Testis (tissue), 3 donors: Measurements from ENCODE around the gene SIL1. TPM values are rescaled to one million over a fixed set of nuclear protein-coding genes. Genes with fewer than 3 reads are reported as not detected.
A peak's percentile ranks its signal among the peaks of the same experiment; 100 is the strongest.

Experiments used
- DNase-seq: peaks from one replicate; pipeline ENCODE4 v3.0.0-alpha.2; 2019
- H3K27ac ChIP-seq, 2 donors: fragments of 200-600 bp; sonication (generic); one replicate each; pipeline ENCODE4 v1.5.1; 2019
- H3K27me3 ChIP-seq: fragments of 200-600 bp; sonication (generic); one replicate; pipeline ENCODE4 v1.5.1; 2019
- H3K36me3 ChIP-seq: fragments of 200-600 bp; sonication (generic); one replicate; pipeline ENCODE4 v1.5.1; 2017; ENCODE audit warnings: low read depth; ENCODE audit errors: missing control alignments
- H3K4me1 ChIP-seq: fragments of 200-600 bp; sonication (generic); one replicate; pipeline ENCODE4 v1.5.1; 2019
- H3K4me3 ChIP-seq, 2 donors: fragments of 200-600 bp; sonication (generic); one replicate each; pipeline ENCODE4 v1.5.1; 2017 to 2019
- H3K9me3 ChIP-seq: fragments of 200-600 bp; sonication (generic); one replicate; pipeline ENCODE4 v1.5.1; 2017
- POLR2A ChIP-seq: fragments of 450-650 bp; IDR thresholded peaks from one replicate; pipeline ENCODE4 v1.6.1; 2017; ENCODE audit warnings: antibody characterized with exemption, mild to moderate bottlenecking, moderate library complexity
- WGBS, 2 donors: methylation state at CpG; one replicate each; pipeline ENCODE4 v1.1.5; 2018; 5-methylcytosine and 5-hydroxymethylcytosine counted together
- intact Hi-C: fragments of 100-400 bp; cut with DNase I; formaldehyde crosslinking; loops from one replicate; pipeline ENCODE4 v1.15.1; 2023; ENCODE audit warnings: low total_unique reads
- polyA plus RNA-seq: library from polyadenylated mRNA; stranded (reverse); fragments of 350-450 nt; fragmentation: Illumina TruSeq; extraction: RNeasy Lipid Tissue Mini Kit (QIAGEN cat#74804); gene quantifications from one replicate; pipeline ENCODE4 v1.2.3, GENCODE V29; 2014; ENCODE audit warnings: low read depth, low replicate concordance; ENCODE audit not compliant: insufficient read depth
- total RNA-seq, 2 donors: library from RNA; depleted of rRNA; stranded (reverse); fragments of >200 nt; gene quantifications; one replicate each; pipeline ENCODE4 v1.2.3, GENCODE V29; 2016
- TF ChIP-seq, protein P1 (sequence below), 3 experiments: fragments of 450-650 bp in 2 of 3; fragments of 200-600 bp in 1 of 3; sonication (generic) in 1 of 3; IDR thresholded peaks; one replicate each; pipeline ENCODE4 v1.5.1; 2016 to 2019; ENCODE audit warnings: antibody characterized with exemption in 3 of 3, mild to moderate bottlenecking in 2 of 3, moderate library complexity in 1 of 3

The SIL1 gene
- total and polyA plus RNA-seq, 3 donors from 2014 or later = 86.5 to 116 (median 98.2) TPM

DNA sequence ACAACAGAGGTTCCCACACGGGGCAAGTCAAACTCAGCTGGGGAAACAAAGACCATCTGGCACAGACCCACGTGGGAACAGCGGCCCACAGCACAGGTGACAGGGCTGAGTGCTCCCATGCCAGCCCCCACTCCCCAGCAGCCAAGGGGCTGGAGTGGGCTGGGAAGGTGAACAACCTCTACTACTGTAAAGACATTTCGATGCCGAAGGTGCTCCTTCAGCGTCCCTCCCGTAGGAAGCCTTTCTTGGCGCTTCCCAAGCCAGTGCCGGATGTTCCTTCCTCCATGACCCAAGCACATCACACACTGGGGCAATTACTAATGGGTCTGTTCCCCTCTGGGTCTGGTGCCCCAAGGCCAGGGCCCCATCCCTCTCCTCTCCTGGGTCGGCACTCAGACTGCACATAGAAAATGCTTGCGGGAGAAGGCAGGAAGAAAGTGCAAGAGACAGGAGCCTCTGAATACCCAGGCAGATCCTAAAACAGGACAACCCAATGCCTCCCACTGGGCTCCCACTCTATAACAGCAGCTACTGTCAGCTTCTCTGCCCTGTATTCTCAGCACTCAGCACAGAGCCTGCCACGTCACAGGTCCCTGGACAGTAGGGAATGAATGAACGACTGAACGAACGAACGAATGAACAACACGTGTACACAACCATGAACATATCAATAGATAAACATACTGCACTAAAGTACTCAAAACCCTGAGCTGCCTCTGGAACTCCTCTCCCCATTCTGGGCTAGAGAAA is 246.0 kb downstream of the SIL1 start:
- DNase-seq = no peak
- H3K4me1 ChIP-seq = peaks cover 45% of the 10 kb centered on the region
- intact Hi-C loops = no loop called here

DNA sequence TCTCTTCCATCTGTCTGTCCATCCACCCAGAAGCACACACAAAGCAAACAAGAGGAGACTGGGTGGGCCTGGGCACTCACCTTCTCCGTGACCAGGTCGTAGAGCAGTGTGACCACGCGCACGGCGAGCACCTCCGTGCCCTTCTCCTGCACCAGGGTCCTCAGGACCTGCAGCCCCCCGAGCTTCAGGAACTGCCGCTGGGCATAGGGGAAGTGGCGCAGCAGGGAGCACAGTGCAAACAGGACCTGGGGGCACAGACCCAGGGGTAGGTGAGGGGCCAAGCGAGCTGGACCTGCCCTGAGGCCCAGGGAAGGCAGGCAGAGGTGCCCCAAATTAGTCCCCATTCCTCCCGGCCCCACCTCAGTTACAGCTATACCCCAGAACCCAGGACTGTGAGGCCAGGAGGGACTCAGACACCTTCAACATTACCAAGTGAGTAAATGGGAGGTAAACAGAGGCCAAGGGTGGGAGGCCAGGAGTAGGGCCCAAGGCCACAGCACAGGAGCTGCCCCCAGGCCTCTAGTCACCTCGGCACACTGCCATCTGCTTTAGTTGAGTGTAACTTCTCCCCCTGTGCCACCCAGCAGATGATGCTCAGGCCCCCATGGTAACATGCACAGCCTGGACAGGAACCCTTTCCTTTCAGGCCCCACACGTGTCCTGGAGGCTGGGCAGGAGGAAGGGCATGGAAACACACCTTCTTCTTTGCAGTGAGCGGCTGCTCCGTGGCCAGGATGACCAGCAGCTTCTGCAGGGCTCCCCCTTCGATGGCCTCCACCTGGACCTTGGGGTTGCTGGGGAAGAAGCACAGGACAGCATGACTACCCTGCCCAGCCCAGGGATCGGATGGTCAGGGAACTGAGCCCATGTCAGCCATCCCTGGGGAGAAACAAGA is 246.8 kb downstream of the SIL1 start:
- no peak overlapping the region for H3K27ac ChIP-seq
- no peaks in the 10 kb centered on the region for H3K9me3 ChIP-seq
- WGBS, 2 donors = 92 to 93% methylated on average over 13 to 18 of the region's 18 CpGs
- H3K27me3 ChIP-seq = no peaks in the 10 kb centered on the region
- intact Hi-C loops = no loop called here
- H3K4me1 ChIP-seq = peaks cover 45% of the 10 kb centered on the region
- DNase-seq = no peak
- no peaks in the 10 kb centered on the region for H3K36me3 ChIP-seq
- no peak overlapping the region for H3K4me3 ChIP-seq
- TF ChIP-seq POLR2A = no peak
- TF ChIP-seq, protein P1, sequence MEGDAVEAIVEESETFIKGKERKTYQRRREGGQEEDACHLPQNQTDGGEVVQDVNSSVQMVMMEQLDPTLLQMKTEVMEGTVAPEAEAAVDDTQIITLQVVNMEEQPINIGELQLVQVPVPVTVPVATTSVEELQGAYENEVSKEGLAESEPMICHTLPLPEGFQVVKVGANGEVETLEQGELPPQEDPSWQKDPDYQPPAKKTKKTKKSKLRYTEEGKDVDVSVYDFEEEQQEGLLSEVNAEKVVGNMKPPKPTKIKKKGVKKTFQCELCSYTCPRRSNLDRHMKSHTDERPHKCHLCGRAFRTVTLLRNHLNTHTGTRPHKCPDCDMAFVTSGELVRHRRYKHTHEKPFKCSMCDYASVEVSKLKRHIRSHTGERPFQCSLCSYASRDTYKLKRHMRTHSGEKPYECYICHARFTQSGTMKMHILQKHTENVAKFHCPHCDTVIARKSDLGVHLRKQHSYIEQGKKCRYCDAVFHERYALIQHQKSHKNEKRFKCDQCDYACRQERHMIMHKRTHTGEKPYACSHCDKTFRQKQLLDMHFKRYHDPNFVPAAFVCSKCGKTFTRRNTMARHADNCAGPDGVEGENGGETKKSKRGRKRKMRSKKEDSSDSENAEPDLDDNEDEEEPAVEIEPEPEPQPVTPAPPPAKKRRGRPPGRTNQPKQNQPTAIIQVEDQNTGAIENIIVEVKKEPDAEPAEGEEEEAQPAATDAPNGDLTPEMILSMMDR (IDR thresholded peaks at IDR 0.05) = no peak

More for the DNA sequence above, 246.0 kb downstream of the SIL1 start:
- H3K27ac ChIP-seq = peak overlapping the region in 1 of 2 donors; percentile 68
- H3K27me3 ChIP-seq = no peaks in the 10 kb centered on the region
- no peaks in the 10 kb centered on the region for H3K36me3 ChIP-seq
- 79 to 81% methylated on average over 14 to 17 of the region's 17 CpGs for WGBS, 2 donors
- H3K9me3 ChIP-seq = no peaks in the 10 kb centered on the region
- no peak for TF ChIP-seq POLR2A
- TF ChIP-seq, protein P1 (IDR thresholded peaks at IDR 0.05) = no peak
- H3K4me3 ChIP-seq = no peak overlapping the region

DNA sequence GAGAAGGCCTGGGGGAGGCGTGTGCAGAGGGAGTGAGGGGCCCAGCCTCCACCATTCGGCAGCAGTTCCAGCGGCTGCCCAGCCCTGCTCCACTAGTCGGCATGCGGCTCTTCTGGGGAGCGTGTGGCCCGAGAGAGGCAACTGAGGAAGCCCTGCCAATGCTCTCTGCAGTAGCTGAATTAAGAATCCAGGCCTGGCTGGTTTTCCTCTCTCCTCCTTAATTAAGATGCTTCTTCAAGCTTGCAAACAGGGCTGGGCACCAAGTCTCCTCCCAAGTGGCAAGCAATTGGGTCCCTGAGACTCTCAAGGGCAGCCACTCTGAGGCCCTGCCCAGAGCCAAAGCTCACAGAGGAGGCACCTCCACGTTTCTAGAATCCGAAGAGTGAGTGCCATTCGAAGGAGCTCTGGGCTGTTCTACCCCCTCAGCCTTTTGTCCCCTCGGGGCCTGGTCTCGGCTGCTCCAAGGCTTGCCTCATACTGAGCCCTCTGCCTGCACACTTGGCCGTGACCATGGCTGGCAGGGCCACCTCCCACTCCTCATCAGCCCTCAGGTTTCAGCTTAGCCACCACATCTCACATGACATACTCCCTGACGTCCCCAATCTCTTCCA is 247.6 kb downstream of the SIL1 start:
- Histone ChIP-seq H3K9me3 (no peaks in the 10 kb centered on the region), H3K4me3 (no peak overlapping the region), H3K27me3 (no peaks in the 10 kb centered on the region), H3K36me3 (no peaks in the 10 kb centered on the region), H3K27ac (no peak overlapping the region), H3K4me1 (peaks cover 44% of the 10 kb centered on the region)
- DNase-seq = no peak
- WGBS, 2 donors = 76 to 79% methylated on average over 8 to 14 of the region's 14 CpGs
- TF ChIP-seq, protein P1 (IDR thresholded peaks at IDR 0.05) = no peak
- TF ChIP-seq POLR2A = no peak
- intact Hi-C loops = no loop called here

DNA sequence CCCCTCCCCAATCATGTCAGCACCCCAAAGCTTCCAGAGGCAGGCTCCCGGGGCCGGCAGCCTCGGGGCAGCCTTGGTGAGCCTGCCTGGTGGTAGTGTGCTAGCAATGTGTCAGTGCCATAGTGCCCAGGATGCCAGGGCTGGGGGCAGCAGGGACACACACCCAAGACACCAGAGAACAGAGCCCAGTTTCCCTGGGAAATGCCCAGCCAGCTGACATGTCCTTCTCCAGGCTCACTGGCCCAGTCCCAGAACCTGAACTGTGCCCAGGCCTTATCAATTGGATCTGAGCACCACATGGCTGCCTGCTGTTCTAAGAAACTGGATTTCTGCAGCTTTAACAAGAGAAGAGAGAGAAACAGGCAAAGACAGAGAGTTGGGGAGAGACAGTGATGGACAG is 248.2 kb downstream of the SIL1 start:
- DNase-seq = peak; percentile 54
- Histone ChIP-seq H3K4me3 (no peak overlapping the region), H3K27me3 (no peaks in the 10 kb centered on the region), H3K27ac (peak overlapping the region in 1 of 2 donors; percentile 25), H3K36me3 (no peaks in the 10 kb centered on the region), H3K9me3 (no peaks in the 10 kb centered on the region), H3K4me1 (peaks cover 42% of the 10 kb centered on the region)
- WGBS, 2 donors = 54 to 71% methylated on average over 3 of the region's 3 CpGs
- no peak for TF ChIP-seq POLR2A
- TF ChIP-seq, protein P1 (IDR thresholded peaks at IDR 0.05) = no peak
- intact Hi-C loops = no loop called here
